Right lung (tissue), 5 donors: Measurements from ENCODE around the gene OR52N5. TPM values are rescaled to one million over a fixed set of nuclear protein-coding genes. Genes with fewer than 3 reads are reported as not detected.

Experiments
- polyA plus RNA-seq, 5 donors: library from polyadenylated mRNA; unstranded; fragments of 120-200 nt; gene quantifications; one replicate each; pipeline versions ENCODE4 v1.2.1 to v1.2.3, GENCODE V29; 2013; ENCODE audit warnings: inconsistent platforms in 1 of 5, low replicate concordance in 1 of 5; ENCODE audit not compliant: insufficient read length in 5 of 5, insufficient read depth in 1 of 5

OR52N5 gene
- polyA plus RNA-seq, 5 donors = not detected

Other genes with a start within 250 kb of the OR52N5 start
- gene OR52H1, start 234.8 kb downstream of the OR52N5 start, polyA plus RNA-seq = under 1 TPM in 2 of 5 donors, not detected in 3; 0.17 to 0.18 TPM
- under 1 TPM in 4 of 5 donors, not detected in 1; 0.11 to 0.44 (median 0.34) TPM for gene OR52B6, start 202.5 kb downstream of the OR52N5 start, polyA plus RNA-seq
- gene TRIM6, start 186.7 kb downstream of the OR52N5 start, polyA plus RNA-seq = 1 to 10 TPM; 4.7 to 7.5 (median 7.1) TPM
- 10 to 100 TPM; 15.6 to 28.6 (median 23.9) TPM for gene TRIM34, start 158.4 kb downstream of the OR52N5 start, polyA plus RNA-seq
- 10 to 100 TPM; 45.7 to 67.7 (median 62.4) TPM for gene TRIM5, start 98.3 kb downstream of the OR52N5 start, polyA plus RNA-seq
- gene TRIM22, start 93.6 kb downstream of the OR52N5 start, polyA plus RNA-seq = 10 to 100 TPM; 19.7 to 38.0 (median 26.7) TPM
- gene OR56B1, start 46.9 kb downstream of the OR52N5 start, polyA plus RNA-seq = under 1 TPM in 1 of 5 donors, not detected in 4; 0.12 TPM
- under 1 TPM in 1 of 5 donors, not detected in 4; 0.19 TPM for gene OR52N4, start 29.1 kb downstream of the OR52N5 start, polyA plus RNA-seq
- gene OR52N1, start 7.9 kb upstream of the OR52N5 start, polyA plus RNA-seq = not detected
- gene OR52N2, start 25.6 kb upstream of the OR52N5 start, polyA plus RNA-seq = under 1 TPM in 1 of 5 donors, not detected in 4; 0.15 TPM
- gene OR52E6, start 58.5 kb upstream of the OR52N5 start, polyA plus RNA-seq = not detected
- gene OR52E8, start 74.3 kb upstream of the OR52N5 start, polyA plus RNA-seq = not detected
- not detected for gene OR52E4, start 97.3 kb upstream of the OR52N5 start, polyA plus RNA-seq
- not detected for gene OR52E5, start 109.9 kb upstream of the OR52N5 start, polyA plus RNA-seq
- not detected for gene OR56A3, start 158.9 kb upstream of the OR52N5 start, polyA plus RNA-seq
- gene OR56A5, start 185.1 kb upstream of the OR52N5 start, polyA plus RNA-seq = not detected
- not detected for gene OR52L1, start 203.6 kb upstream of the OR52N5 start, polyA plus RNA-seq
- gene OR56A4, start 223.6 kb upstream of the OR52N5 start, polyA plus RNA-seq = under 1 TPM in 4 of 5 donors, not detected in 1; 0.04 to 0.13 (median 0.05) TPM
- gene OR56A1, start 247.4 kb upstream of the OR52N5 start, polyA plus RNA-seq = not detected